GM19193 (cell line): Measurements from ENCODE around the gene MVB12B.

Source experiments
- POLR2A ChIP-seq: IDR thresholded peaks from 4 replicates; pipeline ENCODE4 v1.6.1; 2011; ENCODE audit not compliant: insufficient read depth, insufficient read length; ENCODE audit errors: extremely low read depth

The MVB12B gene

DNA sequence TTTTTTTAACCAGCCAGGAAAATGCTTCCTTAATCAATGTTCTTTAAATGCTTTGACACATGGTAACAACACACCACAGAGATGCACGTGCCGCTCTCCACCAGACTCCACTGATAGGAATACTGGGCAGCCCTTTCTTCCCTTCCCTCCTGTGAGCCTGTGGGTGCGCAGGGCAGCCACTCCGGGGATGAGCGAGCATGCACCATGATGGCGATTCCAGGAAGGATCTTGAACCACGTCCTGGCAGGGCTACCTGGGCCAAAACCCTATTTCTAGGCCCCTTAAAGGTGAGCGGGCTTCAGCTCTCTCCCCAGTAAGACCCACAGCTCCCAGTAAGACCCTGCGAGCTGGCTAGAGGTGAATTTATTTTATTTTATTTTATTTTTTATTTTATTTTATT is 128.2 kb downstream of the MVB12B start:
- TF ChIP-seq POLR2A = no peak

DNA sequence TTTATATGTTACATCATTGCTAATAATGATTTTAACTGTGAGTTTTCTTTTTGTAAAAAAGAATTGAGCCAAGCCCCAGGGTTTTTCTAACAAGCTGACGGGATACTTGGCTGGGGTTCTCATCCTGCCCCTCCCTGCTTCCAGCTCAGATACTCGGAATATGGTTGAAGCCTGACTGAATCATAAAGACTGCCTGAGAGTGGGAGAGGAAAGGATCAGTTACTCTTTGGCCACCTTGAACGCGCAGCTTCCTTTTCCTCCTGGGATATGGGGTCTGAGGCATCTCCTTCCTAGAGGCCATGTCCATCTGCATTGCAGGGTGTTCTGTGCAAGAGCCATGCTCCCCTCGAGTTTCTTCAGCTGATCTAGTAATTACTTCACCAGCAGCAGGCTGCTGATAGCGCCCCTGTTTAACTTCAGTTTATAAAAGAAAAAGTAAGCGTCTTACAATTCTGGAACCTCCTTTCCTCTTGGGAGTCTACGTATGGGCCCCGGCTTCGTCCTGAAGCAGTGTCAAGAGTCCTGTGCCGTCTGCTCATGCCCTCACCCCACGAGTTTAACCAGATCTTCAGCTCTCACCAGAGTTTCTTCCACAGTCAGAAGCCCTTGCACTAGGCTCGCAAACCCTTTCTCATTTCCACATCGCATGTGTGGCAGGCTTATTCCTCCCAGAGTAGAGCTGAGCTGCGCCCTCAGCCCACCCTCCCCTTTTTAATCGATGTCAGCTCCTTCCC is 130.0 kb downstream of the MVB12B start:
- TF ChIP-seq POLR2A = no peak

DNA sequence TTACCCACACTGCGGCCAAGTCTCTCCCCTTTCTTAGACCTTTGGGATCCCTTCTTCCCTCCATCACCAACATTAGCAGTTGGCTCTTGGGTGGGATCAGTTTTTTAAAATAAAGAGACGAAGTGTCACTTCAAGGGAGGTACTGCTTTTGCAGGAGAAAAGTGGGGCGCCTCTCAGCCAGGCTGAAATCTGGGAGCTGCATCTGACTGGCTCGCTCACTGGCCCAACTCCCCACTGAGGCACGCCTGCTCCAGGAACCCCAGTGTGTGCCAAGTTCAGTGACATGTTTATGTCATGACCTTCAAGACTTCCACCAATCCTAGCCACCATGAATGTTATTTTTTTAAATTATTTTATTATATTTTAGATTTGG is 130.5 kb downstream of the MVB12B start:
- no peak for TF ChIP-seq POLR2A

DNA sequence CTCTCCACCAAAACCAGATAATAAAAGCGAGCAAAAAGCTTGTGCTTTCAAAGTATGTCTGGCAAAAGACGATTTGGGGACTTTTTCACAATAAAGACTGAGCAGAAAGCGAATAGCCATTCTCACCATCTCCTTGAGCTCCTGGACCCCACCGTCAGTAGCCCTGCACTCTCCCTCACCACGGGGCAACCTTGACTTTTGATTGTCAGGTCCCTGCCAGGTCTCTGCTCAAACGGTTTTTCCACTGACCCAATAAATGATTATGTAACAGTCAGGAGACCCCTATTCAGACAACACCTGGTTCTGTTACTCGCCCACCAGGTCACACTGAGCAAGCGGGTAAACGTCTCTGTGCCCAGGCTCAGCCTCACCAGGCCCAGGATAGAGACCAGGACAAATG is 131.3 kb downstream of the MVB12B start:
- TF ChIP-seq POLR2A = no peak

DNA sequence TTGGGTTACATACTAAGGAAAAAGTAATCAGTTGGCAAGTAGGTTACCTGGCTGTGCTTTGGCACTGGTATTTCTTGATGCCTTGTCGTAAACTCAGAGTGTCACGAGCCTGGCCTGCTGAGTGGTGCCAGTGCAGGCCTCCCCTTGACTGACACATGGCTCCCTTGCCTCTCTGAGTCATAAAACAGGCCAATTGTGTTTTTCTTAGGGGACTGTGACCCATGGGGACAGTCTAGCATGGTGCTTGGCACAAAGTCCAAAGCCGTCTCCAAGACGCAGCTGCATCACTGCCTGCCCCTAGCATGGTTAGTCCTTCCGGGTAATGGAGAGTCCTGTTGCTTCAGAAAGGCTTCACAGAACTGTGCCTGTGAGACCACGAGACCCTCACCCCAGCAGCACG is 132.5 kb downstream of the MVB12B start:
- no peak for TF ChIP-seq POLR2A

DNA sequence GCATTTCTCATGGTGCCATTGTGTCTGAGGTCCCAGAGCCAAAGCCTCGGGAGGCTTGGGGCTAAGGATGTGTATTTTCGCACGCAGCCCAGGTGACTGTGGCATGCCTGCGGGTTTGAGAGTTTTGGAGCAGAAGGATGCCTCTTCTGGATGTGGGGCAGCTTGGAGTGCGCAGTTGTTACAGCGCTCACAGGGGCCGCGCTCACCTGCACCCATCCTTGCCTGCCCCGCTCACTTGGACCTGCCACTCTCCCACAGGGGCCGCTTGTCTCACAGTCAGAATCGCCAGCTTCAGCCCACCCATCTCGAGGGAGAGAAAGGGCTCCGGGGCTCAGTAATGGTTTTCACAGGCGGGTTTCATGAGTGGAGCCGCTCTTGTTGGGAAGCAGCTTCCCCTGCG is 132.9 kb downstream of the MVB12B start:
- TF ChIP-seq POLR2A = no peak

DNA sequence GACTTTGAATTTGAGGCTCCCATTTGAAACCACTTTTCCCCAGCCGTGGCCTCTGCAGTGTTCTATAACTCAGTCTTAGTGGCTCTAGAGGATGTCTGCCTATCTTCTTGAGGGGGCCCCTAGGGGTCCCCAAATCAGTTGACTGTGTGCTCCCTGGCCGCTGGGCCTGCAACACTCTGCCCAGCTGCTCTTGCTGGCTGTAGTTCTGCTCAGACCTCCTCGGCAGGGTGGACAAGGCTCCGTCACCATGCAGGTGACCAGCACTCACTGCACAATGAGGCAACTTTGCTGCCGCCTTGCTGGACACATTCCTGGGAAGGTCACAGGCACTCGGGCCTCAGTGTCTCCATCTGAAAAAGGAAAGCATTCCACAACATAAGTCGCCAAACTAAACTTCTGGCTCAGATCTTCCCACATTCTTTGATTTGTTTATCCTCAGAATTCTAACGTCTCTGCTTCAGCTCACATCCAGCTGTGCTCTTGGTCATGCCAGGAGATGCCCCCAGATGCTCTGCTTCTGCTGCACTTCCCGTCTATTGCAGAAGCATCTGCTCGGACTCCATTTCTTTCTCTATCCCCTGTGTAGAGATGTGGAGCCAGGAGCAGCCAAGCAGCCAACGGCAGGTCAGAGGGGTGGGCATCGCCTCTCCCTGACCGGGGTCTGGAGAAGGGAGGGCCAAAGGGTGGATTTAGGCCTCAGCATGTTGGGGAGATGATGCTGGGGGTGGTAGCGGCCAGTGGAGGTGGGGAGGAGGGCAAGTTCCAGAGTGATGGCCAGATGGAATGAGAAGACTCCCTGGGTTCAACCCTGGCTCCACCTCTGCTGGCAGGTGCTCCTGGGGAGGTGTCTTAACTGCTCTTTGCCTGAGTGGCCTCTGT is 133.6 kb downstream of the MVB12B start:
- TF ChIP-seq POLR2A = no peak

DNA sequence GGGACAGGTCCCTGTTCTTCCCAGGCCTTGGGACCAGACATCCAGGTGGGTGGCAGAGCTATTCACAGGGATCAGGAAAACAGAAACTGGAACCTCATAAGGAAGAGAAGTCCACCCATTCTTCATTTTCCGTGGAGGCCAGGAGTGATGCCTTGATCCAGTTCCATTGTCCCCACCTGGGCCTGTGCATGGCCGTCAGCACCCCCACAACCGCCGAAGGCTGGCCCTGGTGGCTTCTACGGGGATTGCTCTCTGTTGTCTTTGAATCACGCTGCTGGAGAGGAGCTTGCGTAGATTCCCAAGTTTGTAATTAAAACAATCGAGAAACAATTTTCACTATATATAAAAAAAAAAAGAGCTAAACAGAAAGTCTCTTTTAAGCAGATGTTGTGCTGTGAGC is 134.4 kb downstream of the MVB12B start:
- TF ChIP-seq POLR2A = no peak

DNA sequence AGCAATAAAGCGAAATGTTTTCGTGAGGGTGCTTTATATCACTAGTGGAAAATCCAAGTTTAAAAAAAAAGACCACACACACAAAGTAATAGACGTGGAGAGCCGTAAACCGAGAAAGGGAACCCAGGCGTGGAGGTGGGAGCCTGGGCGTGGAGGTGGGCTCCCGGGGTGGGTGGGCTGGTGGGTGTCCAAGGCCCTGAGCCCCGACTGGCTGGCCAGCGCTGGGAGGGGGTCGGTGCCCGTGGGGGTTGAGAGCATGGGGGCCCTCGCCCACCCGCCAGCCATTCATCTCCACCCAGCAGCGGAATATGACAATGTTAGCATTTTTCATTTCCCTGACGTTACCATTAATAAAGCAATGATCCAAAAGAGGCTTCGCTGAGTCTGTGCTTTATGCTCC is 135.0 kb downstream of the MVB12B start:
- TF ChIP-seq POLR2A = no peak

DNA sequence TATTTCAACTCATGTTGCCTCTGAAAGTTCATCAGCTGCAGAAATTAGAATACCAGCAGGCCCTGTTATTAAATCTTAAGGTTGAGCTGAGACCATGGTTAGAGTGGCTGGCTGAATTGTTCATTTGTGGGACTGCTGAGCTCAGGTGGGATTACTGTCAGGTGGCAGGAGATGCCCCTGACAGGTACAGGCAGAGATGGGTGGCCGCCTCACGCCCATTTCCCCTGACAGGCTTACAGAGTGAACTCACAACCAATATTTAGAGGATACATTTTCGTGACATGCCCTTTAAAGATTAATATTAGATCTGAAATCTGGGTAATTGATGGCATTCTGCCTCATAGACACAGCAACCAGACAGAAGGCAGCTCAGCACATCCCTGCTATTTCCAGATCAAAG is 136.0 kb downstream of the MVB12B start:
- no peak for TF ChIP-seq POLR2A

DNA sequence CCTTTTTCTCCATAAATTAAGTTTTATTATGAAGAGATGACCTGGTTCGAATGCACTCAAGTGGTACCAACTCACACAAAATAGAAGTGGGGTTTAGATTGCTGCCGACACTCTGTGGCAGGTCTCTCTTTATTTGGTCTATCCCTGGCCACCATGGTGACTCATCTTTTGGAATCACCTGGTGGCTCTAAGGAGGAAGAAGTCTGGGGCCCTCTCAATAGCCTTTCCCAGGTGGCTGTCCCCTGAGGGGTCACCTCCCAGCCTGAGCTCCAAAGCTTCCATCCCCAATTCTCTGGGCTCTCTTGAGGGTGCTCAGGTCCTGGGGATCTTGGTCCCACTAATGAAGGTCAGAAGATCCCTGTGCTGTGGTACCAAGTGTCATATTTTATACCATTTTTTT is 136.8 kb downstream of the MVB12B start:
- no peak for TF ChIP-seq POLR2A

DNA sequence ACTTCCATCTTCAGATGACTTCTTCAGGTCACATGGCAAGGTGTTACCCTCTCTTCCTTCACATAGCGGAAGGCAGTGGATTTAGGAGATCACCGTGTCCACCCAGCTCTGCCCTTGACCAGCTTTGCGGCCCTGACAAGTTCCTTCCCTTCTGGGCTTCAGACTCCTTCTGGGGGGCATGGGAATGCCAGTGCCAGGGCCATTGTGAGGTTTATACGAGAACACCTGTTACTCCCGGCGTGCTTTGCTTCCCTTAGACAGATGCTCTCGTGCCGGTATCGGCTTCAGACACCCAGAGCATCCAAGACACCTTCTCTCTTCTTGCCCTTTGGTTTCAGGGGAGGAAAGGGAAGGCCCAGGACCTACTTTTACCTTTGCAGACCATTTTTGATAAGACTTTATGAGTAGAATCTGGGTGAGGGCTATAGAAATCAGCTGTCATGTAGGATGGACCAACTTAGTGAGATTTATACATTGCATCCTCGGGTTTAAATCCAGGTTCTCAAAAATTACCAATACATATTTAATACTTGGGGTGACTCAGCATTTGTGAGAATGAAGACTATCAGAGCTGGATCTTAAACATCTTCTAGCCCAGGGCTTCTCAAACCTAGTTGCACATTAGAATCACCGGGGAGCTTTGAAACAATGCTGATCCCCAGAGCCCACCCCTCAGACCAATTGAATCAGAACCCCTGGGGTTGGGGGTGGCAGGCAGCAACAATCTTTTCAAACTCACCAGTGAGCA is 138.2 kb downstream of the MVB12B start:
- TF ChIP-seq POLR2A = no peak

DNA sequence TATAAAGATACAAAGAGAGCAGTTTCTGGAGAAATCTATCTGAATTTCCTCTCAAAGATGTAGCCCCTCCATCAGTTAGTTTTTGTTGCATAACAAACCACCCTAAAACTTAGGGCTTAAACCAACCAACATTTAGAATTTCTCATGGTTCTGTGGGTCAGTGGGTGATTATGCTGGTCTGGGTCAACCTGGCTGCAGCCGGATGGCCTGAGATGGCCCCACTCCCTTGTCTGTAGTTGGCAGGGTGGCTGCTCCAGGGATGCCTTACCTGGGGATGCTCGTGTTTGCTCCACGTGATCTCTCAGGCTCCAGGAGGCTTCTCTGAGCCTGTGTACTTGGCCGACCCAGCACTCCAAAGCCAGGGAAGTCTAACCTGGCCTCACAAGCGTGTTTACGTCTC is 139.3 kb downstream of the MVB12B start:
- no peak for TF ChIP-seq POLR2A

DNA sequence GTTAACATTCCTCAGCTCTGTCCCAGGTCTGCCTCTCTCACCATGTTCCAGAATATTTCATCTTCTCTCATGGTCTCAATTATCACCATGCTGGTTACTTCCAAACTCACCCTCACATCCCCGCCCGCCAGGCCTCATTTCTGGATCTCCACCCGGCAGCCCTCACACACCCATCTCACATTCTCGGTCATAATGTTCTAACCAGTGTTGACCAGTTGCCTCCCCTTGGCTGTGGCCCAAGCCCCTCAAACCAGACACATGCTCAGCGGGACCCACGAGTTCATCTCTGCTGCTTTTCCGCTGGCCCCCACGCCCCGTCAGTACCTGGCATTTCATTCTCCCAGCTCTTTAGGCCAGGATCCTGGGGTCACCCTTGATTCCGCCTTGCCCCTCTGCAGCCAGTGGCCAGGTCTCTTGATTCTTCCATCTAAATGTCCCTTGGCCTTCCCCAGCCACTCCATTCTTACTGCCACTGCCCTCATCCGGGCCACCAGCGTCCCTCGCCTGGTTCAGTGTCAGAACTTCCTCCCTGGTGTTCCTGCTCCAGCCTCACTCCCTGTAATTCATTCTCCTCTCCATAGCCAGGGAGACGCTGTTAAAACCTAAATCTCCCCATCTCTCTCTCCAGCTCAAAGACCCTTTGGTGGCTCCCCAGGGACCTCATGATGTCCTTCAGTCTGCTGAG is 141.7 kb downstream of the MVB12B start:
- TF ChIP-seq POLR2A = no peak

DNA sequence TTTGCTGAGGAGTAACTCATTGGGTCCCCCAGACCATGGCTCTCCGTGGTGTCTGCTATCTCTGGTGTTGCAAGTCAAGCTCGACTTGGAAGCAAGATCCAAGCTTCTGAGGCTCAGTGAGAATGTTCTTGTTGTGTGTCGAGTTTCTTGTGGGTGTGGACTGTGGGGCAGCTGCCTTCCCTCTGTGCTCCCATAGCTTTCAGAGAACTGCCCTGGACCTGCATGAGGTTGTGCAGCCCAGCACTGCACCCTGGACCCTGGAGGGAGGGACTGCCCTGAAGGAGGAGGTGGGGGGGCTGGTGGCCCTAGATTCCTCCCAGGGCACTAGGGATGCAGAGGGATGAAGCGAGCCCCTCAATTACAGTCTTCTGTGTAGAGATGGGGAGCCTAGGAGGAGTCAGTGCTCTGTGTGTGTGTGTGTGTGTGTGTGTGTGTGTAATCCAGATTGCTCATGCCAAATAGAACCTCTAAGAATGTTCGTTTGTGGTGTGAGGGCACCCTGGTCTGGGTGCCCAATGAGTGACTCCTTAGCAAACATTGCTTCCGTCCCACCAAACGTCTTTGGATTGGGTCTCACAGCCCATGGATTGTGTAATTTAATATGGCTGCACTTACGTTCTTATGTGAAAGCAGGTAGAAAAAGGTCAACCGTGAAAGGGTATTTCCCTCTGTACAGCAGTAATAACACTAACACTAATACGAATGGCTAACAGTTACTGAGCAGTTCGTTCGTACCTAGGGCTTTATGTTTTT is 143.8 kb downstream of the MVB12B start:
- TF ChIP-seq POLR2A = no peak

DNA sequence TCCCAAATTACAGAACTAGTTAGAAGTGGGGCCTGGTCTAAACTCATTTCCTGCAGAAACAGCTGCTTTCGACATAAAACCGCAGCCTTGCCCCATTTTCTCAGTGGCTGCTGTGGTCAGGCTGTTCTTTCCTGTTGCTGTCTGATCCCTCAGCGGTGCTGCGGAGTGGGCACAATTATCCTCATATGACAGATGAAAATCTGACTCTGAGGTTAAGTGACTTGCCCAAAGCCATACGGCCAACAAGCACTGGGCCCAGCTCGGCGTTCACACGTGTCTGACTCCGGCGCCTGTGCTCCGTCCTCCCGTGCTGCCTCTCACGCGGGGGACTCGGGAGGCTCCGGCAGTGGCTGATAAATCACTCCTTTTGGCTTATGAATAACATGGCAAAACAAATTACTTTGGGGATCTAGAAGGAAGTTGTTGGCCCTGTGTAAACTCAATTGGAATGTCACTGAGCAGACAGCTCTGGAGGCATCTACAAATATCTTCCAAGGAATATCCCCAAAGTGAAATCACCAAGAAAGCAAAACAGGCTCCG is 144.5 kb downstream of the MVB12B start:
- TF ChIP-seq POLR2A = no peak
